HG02938 (cell line): ENCODE measurements around the gene DHRS2.

ENCODE experiments used
- ATAC-seq: cut with Tn5 transposase; IDR thresholded peaks from one replicate; pipeline ENCODE4 v1.9.1; 2021; ENCODE audit warnings: mild to moderate bottlenecking, moderate library complexity; ENCODE audit not compliant: unreplicated experiment

DHRS2 gene

DNA sequence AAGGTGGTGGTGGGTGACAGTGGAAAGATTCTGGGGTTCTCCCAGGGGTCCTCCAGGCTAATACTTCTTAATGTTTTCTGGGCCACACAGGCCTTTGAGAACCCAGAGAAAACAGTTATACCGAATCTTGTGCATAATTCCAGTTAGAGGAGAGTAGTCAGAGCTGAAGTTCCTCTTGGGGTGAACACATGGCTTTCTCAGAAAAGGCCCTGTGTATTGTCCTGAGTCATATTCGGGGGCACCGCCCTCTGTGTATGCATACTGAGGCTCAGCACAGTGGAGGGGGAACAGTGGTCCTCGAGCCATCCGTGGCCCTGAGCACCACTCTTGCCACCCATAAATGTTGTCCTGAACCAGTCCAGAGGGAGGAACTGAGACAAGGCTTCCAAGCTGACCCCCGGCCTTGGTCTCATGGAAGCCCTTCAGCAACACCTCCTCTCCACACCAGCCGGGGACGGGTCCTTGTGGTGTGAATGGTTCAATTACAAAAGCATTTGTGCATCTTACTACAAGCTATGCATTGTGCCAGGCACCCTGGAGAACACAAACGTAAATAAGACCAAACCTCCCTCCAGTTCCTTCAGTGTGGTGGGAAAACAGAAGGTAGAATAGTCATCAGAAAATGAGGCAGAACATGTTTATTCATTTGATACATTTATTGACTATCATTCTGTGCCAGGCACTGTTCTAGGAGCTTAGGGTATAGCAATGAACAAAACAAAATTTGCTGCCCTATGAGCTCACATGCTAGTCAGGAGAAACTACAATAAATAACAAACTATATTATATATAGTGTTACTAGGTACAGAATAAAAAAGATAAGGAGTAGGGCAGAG is 9.9 kb downstream of the DHRS2 start:
- ATAC-seq, result no peak

DNA sequence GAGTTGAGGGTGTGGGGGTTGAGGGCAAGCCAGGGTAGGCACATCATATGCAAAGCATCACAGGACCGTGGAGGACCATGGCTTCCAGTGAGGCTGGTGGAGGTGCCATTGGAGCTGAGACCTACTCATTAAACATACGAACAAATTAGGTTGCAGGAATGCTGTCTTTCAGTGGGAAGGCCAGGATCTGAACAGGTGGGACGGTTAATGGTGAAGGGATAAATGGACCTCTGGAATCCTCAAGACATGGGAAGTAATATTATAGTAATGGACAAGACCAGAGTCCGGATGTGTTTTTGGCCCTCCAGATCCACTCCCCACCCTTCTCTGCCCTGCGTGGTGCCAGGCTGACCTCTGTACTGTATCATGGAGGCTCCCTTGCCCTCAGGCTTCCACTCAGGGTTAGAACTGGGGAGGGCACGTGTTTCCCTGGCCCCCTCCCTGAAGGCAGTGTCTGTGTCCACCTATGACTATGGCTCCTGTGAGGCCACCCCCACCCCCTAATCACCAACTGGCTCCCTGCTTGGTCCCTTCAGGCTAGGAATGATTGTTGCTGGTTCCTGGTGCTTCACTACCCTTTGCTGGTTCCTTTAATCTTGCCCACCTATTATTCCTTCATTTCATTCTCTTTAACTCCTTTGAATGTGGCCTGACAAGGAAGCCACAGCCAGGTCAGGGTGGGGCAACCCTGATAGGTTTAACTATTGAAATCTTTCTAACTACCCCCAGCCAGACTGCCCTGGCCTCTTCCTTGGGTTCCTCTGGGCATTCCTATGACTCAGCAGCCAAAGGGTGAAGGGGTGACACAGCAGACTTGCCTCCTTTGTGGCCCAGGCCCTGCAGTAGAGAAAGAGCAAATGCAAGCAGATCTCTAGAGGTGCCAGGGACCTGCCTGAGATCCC is 10.7 kb downstream of the DHRS2 start:
- ATAC-seq, result no peak

GRCh38 chr14:23647619-23648018 is 11.5 kb downstream of the DHRS2 start:
- ATAC-seq, result no peak

GRCh38 chr14:23648764-23649460 is 12.7 kb downstream of the DHRS2 start:
- no peak for ATAC-seq

DNA sequence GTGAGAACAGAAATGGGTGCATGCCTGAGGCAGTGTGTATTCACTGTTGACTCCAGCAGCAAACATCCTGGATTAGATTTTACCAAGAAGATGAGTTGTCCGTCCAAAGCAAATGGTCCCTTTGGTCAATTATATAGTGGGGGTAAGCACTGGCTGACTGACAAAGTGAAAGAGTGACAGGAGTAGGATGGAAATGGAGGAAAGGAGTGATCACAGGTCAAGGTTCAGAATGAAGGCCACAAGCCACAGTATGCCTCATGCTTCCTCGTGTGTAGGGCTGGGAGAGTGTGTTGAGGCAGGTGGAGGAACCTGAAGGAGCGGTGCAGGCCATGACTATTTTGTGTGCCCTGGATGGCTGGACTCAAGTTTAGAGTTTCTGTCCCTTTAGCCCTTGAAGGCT is 14.3 kb downstream of the DHRS2 start:
- ATAC-seq, result no peak

GRCh38 chr14:23653051-23653450 is 16.9 kb downstream of the DHRS2 start:
- no peak for ATAC-seq

DNA sequence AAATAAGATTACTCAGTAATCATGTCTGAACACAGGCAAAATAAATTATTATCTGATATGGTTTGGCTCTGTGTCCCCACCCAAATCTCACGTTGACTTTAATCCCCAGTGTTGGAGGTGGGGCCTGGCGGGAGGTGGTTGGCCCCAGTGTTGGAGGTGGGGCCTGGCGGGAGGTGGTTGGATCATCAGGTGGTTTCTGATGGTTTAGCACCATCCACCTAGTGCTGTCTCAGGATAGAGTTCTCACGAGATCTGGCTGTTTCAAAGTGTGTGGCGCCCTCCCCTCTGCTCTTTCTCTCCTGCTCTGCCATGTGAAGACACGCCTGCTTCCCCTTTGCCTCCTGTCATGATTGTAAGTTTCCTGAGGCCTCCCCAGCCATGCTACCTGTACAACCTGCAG is 18.1 kb downstream of the DHRS2 start:
- no peak for ATAC-seq

- ATAC-seq, result no peak
Observed at GRCh38 chr14:23657959-23658470, 21.9 kb downstream of the DHRS2 start.

DNA sequence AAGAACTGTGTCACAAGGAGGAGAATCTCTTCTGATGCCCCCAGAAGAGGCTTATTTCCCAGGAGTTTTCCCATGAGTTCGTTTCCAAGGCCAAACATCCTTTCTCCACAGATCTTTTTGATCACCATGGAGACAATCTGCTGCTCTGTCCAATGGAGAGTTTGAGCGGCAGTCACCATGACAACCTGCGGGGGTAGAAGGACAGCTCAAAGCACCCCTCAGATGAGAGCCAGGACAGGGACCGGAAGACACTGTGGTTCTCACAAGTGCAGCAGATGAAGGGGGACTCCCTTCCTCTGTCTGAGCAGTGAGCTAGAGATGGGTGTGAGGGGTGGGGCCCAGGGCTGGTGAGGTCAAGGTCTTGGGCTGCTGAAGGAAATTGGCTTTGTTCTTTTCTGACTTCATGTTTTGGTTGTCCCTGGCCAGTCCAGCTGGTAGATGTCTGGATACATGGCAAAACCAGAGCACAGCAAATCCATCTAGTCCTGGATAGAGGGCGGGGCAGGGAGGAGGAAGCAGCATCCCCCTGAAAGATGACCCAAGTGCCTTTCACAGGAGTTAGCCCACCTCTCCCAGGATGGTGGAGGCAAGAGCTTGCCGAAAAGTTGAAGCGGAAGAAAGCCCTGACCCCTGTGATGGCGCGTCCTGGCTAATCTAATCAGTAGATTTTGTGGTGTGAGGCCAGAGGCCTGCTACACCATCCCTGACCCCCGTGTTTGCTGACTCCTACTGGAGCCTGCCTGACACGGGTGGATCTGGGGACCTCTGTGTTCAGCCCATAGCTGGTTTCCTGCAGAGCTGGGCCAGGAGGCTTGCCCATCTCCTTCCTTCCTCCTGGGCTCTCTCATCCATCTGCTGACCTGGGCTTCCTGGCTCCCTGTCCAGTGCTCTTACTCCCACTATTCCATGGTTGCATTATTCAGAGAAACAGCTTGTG is 24.4 kb downstream of the DHRS2 start:
- no peak for ATAC-seq

- no peak for ATAC-seq
Observed at GRCh38 chr14:23661542-23661941, 25.4 kb downstream of the DHRS2 start.

- no peak for ATAC-seq
Observed at GRCh38 chr14:23663127-23663526, 27.0 kb downstream of the DHRS2 start.

GRCh38 chr14:23663711-23664110 is 27.5 kb downstream of the DHRS2 start:
- no peak for ATAC-seq

GRCh38 chr14:23664207-23664885 is 28.2 kb downstream of the DHRS2 start:
- no peak for ATAC-seq

- no peak for ATAC-seq
Observed at GRCh38 chr14:23665302-23666016, 29.3 kb downstream of the DHRS2 start.

GRCh38 chr14:23667134-23667533 is 31.0 kb downstream of the DHRS2 start:
- no peak for ATAC-seq

GRCh38 chr14:23669441-23669840 is 33.3 kb downstream of the DHRS2 start:
- ATAC-seq, result no peak

GRCh38 chr14:23670481-23670880 is 34.3 kb downstream of the DHRS2 start:
- ATAC-seq, result no peak

DNA sequence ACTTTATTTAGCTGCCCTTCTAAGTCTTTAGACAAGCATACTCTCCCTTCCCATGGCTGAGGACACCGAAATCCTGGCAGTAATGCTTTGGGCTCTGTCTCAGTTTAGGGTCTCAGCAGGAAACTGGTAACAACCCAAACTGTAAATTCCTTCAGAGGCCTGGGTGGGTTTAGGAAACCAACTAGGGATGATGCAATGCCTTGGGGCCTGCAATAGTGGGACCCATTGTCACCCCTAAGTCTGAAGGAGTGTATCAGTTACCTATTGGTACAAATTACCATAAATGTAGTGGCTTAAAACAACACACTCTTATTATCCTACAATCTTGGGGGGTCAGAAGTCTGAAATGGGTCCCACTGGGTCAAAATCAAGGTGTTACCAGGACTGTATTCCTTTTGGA is 36.0 kb downstream of the DHRS2 start:
- ATAC-seq, result no peak

- ATAC-seq, result no peak
Observed at GRCh38 chr14:23675337-23675736, 39.2 kb downstream of the DHRS2 start.
